GM21737 (cell line): ENCODE data around the gene OR56B1.

Experiments
- ATAC-seq: cut with Tn5 transposase; IDR thresholded peaks from one replicate; pipeline ENCODE4 v1.9.1; 2021; ENCODE audit warnings: mild to moderate bottlenecking, moderate library complexity; ENCODE audit not compliant: unreplicated experiment

The OR56B1 gene

DNA sequence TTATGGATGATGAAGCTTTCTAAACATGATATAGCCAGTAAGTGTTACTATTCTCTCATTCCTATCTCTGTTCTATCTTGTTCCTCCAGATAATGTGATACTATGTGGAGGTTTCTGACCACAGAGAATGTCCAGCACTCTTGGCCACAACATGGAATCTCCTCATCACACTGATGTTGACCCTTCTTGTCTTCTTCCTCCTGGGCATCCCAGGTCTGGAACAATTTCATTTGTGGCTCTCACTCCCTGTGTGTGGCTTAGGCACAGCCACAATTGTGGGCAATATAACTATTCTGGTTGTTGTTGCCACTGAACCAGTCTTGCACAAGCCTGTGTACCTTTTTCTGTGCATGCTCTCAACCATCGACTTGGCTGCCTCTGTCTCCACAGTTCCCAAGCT is 9.9 kb upstream of the OR56B1 start:
- no peak for ATAC-seq

DNA sequence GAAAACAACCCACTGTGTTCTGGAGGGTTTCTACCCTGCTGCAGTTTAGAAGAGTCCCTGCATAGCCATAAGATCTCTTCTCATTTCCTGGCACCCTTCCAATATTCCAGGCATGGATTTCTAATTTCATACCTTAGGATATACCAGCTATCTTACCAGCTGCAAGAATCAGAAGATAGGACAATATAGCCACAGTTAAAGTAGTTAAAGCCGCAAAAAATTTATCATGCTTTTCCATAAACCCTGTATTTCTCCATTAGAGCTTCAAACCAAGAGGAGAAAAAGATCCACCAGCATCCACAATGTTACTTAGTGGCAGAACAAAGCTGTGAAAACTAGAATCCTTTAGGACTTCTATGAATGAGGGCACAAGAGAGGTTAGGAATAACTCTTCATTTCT is 8.6 kb upstream of the OR56B1 start:
- no peak for ATAC-seq

DNA sequence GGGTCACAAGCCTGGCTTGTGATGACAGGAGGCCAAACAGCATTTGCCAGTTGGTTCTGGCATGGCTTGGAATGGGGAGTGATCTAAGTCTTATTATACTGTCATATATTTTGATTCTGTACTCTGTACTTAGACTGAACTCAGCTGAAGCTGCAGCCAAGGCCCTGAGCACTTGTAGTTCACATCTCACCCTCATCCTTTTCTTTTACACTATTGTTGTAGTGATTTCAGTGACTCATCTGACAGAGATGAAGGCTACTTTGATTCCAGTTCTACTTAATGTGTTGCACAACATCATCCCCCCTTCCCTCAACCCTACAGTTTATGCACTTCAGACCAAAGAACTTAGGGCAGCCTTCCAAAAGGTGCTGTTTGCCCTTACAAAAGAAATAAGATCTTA is 843 bp downstream of the OR56B1 start:
- no peak for ATAC-seq

DNA sequence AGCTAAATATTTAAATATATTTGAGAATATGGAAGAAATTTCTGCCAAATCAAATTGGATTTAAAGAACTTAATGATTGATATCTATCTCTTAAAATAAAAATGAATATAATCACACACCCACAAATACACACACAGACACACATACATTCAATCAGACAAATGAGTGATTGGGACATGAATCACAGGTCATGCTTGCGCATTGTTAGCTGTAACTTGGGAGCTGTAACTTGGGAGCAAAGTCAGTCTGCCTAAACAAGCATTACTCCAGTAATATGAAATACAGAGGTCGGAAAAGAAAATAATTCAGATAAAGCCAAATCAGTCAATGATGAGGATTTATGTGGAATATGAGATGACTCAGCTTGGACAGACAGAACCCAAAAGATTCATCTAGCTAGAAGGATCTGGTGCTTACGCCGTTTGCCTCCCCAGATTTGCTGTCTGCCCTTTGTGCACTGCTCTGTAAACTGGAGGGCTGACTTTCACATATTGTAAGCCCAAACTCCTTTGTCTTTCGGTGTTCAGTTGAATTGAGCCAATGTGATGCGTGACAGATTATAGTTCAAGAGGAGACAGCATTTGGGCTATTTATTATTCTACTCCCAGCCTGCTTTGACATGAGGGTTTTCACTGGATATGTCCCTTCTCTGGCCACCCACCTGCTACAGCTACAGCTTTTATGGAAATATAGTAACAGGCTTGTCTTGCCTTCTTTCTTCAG is 1.6 kb downstream of the OR56B1 start:
- no peak for ATAC-seq

DNA sequence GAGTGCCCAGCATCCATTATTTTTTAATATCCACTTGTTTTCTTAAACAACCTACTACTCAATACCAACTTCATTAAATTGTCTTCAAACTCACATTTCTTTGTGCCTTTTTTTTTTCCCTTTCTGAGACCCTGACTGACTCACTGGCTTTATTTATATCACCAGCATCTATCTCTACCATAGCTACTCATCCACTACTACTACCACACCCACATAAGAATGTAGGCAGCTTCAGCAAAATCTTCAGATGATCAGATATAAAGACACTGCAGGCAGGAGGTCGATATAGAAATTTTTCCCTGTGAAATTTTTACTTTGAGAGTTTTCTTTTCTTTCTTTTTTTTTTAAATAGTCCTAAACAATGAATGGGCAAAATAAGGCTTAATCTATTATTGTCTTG is 2.2 kb downstream of the OR56B1 start:
- no peak for ATAC-seq

GRCh38 chr11:5746614-5747013 is 10.4 kb downstream of the OR56B1 start:
- ATAC-seq = no peak

DNA sequence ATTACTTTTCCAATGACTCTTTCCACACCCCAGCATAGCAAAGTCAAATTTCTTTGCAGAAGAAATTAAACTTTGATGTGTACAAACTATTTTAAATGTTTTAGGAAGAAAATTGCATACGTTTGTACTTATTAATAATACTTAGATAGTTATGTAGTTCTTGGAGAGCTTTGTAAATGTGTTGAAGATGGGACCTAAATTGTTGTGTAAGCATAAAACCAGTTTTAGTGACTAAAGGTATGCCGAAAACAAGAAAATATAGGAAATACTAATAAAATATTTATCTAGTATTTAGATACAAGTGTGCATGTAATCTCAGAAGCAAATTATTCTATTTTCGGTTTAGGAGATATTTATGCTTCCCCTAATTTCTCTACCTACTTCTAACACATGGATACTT is 13.6 kb downstream of the OR56B1 start:
- ATAC-seq = no peak

DNA sequence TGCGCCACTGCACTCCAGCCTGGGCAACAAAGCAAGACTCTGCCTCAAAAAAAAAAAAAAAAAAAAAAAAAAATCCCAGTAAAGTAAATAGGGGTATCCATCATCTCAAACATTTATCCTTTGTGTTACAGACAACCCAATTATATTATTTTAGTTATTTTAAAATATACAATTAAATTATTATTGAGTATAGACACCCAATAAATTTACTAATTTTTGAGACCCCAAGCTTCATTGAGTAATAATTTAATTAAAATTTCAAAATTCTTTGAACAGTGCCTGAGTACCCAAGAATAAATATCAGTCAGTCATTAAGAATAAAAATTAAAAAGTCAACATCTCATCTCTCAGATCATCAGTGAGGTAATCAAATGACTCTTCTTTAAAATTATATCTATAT is 17.7 kb downstream of the OR56B1 start, which contains the start of gene OR52N4:
OR52N4 (plus strand) TSS at position 301 of the 400 bp plus-strand sequence. CDS start 498 bp downstream, outside the sequence.
- ATAC-seq = no peak

- ATAC-seq = no peak
Measured at GRCh38 chr11:5767056-5767455, 30.8 kb downstream of the OR56B1 start.

GRCh38 chr11:5783255-5783654 is 47.0 kb downstream of the OR56B1 start, which contains the start of gene OR52N5:
Gene OR52N5, minus strand, starts transcription at chr11:5783355. Its CDS starts 4,721 bp downstream, at chr11:5778634.
- ATAC-seq = no peak
